ENCODE data around the gene LMTK3.
"Not testable (repeated sequence)": the region's sequence is repeated elsewhere in the genome, so short reads cannot be mapped to it uniquely, and the experiment has no call there.

DNA sequence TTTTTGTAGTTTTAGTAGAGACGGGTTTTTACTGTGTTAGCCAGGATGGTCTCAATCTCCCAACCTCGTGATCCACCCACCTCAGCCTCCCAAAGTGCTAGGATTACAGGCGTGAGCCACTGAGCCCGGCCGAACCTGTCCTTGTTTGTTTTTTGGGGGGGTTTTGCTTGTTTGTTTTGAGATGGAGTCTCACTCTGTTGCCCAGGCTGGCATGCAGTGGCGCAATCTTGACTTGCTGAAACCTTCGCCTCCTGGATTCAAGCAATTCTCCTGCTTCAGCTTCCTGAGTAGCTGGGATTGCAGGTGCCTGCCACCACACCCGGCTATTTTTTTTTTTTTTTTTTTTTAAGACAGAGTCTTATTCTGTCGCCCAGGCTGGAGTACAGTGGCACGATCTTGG is 24.9 kb downstream of the LMTK3 start:
- TF ChIP-seq, protein P1, sequence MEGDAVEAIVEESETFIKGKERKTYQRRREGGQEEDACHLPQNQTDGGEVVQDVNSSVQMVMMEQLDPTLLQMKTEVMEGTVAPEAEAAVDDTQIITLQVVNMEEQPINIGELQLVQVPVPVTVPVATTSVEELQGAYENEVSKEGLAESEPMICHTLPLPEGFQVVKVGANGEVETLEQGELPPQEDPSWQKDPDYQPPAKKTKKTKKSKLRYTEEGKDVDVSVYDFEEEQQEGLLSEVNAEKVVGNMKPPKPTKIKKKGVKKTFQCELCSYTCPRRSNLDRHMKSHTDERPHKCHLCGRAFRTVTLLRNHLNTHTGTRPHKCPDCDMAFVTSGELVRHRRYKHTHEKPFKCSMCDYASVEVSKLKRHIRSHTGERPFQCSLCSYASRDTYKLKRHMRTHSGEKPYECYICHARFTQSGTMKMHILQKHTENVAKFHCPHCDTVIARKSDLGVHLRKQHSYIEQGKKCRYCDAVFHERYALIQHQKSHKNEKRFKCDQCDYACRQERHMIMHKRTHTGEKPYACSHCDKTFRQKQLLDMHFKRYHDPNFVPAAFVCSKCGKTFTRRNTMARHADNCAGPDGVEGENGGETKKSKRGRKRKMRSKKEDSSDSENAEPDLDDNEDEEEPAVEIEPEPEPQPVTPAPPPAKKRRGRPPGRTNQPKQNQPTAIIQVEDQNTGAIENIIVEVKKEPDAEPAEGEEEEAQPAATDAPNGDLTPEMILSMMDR (conservative IDR thresholded peaks at IDR 0.05; ENCODE audit: low read depth, low read length): not testable (repeated sequence)
- TF ChIP-seq CEBPB (IDR thresholded peaks at IDR 0.05; ENCODE audit: low read depth, low read length): not testable (repeated sequence)

All from IMR-90 (cell line).